Adipocyte (in vitro differentiated cells): ENCODE results near the gene S100A1.
"Not testable (repeated sequence)": the region's sequence is repeated elsewhere in the genome, so short reads cannot be mapped to it uniquely, and the experiment has no call there.

Experiments used
- DNase-seq: peaks from one replicate; pipeline ENCODE4 v3.0.0-alpha.2; 2015; ENCODE audit warnings: low read depth
- H3K27me3 ChIP-seq: replicated peaks from 2 replicates; pipeline ENCODE4 v1.7.0; 2013; ENCODE audit warnings: mild to moderate bottlenecking, low read length, moderate library complexity; ENCODE audit not compliant: control insufficient read depth, insufficient read depth
- H3K36me3 ChIP-seq: 2 replicates; pipeline ENCODE4 v1.7.0; 2013; ENCODE audit warnings: low read length, mild to moderate bottlenecking, moderate library complexity; ENCODE audit not compliant: control insufficient read depth, insufficient read depth, severe bottlenecking
- H3K4me1 ChIP-seq: 2 replicates; pipeline ENCODE4 v1.7.0; 2013; ENCODE audit warnings: mild to moderate bottlenecking, low read length, moderate library complexity; ENCODE audit not compliant: control insufficient read depth, insufficient read depth
- H3K4me3 ChIP-seq: 2 replicates; pipeline ENCODE4 v1.7.0; 2013; ENCODE audit warnings: mild to moderate bottlenecking, low read length, moderate library complexity
- H3K9ac ChIP-seq: 2 replicates; pipeline ENCODE4 v1.7.0; 2013; ENCODE audit warnings: mild to moderate bottlenecking, low read length, moderate library complexity
- H3K9me3 ChIP-seq: 2 replicates; pipeline ENCODE4 v1.7.0; 2013; ENCODE audit warnings: mild to moderate bottlenecking, low read length, moderate library complexity; ENCODE audit not compliant: control insufficient read depth

Gene S100A1

GRCh38 chr1:153631047-153632022 lies 3.1 kb downstream of the S100A1 start:
- Histone ChIP-seq H3K4me1 (peaks cover 64% of the 10 kb centered on the region), H3K9me3 (no peaks in the 10 kb centered on the region), H3K4me3 (no peak overlapping the region), H3K27me3 (no peaks in the 10 kb centered on the region), H3K36me3 (peaks cover 6% of the 10 kb centered on the region), H3K9ac (no peak overlapping the region)
- peak; percentile 51 for DNase-seq

GRCh38 chr1:153633161-153633753 lies 5.0 kb downstream of the S100A1 start:
- H3K36me3 ChIP-seq: peaks cover 23% of the 10 kb centered on the region
- no peaks in the 10 kb centered on the region for H3K27me3 ChIP-seq
- H3K4me1 ChIP-seq: peaks cover 64% of the 10 kb centered on the region
- no peak for DNase-seq
- no peaks in the 10 kb centered on the region for H3K9me3 ChIP-seq
- peak overlapping the region; percentile 95 for H3K4me3 ChIP-seq
- H3K9ac ChIP-seq: peak overlapping the region; percentile 100

- Histone ChIP-seq H3K4me3 (peak within 1 kb of the TSS; percentile 95), H3K4me1 (peaks cover 62% of the 10 kb centered on the region), H3K36me3 (peaks cover 30% of the 10 kb centered on the region), H3K27me3 (no peaks in the 10 kb centered on the region), H3K9ac (peak within 1 kb of the TSS; percentile 100), H3K9me3 (no peaks in the 10 kb centered on the region)
- peak; percentile 100 for DNase-seq
These were observed 5.8 kb downstream of the S100A1 start, which contains the start of gene CHTOP for GRCh38 chr1:153633754-153634665. TSS of gene CHTOP (plus strand) at chr1:153634066. CDS start at chr1:153636589, 2,523 bp downstream.

DNA sequence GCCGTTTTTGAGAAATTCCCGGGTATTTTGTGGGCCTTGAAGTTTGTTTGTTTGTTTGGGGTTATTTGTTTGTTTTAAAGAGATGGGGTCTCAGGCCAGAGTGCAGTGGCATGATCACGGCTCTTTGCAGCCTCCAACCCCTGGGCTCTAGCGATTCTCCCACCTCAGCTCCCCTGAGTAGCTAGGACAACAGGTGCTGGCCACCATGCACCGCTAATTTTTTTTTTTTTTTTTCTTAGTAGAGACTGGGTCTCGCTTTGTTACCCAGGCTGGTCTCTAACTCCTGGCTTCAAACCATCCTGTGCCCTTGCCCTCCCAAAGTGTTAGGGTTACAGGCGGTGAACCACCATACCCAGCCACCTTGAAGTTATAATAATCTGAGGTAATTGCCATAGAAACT lies 7.6 kb downstream of the S100A1 start:
- H3K4me3 ChIP-seq: peak overlapping the region; percentile 95
- H3K4me1 ChIP-seq: peaks cover 48% of the 10 kb centered on the region
- H3K9me3 ChIP-seq: no peaks in the 10 kb centered on the region
- peaks cover 49% of the 10 kb centered on the region for H3K36me3 ChIP-seq
- peak overlapping the region; percentile 100 for H3K9ac ChIP-seq
- no peak for DNase-seq
- no peaks in the 10 kb centered on the region for H3K27me3 ChIP-seq

DNA sequence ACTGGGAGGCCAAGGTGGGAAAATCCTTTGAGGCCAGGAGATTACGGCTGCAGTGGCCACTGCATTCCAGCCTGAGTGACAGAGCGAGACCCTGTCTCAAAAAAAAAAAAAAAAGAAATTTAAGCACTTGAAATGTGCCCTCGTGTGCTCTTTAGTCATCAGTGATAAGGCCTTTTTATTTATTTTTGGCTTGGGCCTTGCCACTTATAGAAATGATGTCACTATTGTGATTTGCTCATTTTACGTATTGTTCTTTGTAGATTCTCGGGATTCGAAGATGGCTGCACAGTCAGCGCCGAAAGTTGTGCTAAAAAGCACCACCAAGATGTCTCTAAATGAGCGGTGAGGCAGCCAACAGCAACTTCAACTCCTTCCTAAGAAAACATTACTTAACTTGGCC lies 8.1 kb downstream of the S100A1 start:
- Histone ChIP-seq H3K9ac (no peak overlapping the region), H3K27me3 (no peaks in the 10 kb centered on the region), H3K4me1 (peaks cover 43% of the 10 kb centered on the region), H3K9me3 (no peaks in the 10 kb centered on the region), H3K36me3 (peaks cover 53% of the 10 kb centered on the region), H3K4me3 (no peak overlapping the region)
- no peak for DNase-seq

DNA sequence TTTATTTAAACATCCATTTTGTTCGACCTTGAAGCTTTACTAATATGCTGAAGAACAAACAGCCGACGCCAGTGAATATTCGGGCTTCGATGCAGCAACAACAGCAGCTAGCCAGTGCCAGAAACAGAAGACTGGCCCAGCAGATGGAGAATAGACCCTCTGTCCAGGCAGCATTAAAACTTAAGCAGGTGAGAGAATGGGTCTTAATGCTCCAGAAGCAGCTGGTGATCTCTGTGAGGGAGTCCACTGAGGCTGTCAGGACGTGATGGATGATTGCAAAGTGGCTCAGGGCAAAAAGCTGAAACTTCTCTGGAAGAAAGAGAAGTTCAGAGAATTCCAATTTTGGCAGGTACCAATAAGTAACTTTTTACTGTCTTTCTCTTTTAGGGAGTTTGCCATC lies 10.0 kb downstream of the S100A1 start:
- Histone ChIP-seq H3K4me3 (no peak overlapping the region), H3K9ac (peak overlapping the region; percentile 73), H3K9me3 (no peaks in the 10 kb centered on the region), H3K27me3 (no peaks in the 10 kb centered on the region), H3K4me1 (peaks cover 31% of the 10 kb centered on the region), H3K36me3 (peaks cover 70% of the 10 kb centered on the region)
- no peak for DNase-seq

- DNase-seq: no peak
- peaks cover 80% of the 10 kb centered on the region for H3K36me3 ChIP-seq
- H3K4me3 ChIP-seq: no peak overlapping the region
- H3K9ac ChIP-seq: no peak overlapping the region
- peaks cover 36% of the 10 kb centered on the region for H3K4me1 ChIP-seq
- no peaks in the 10 kb centered on the region for H3K27me3 ChIP-seq
- no peaks in the 10 kb centered on the region for H3K9me3 ChIP-seq
These were observed 11.0 kb downstream of the S100A1 start for GRCh38 chr1:153639280-153639679.

- DNase-seq, H3K9ac ChIP-seq, H3K9me3 ChIP-seq, H3K27me3 ChIP-seq, H3K4me3 ChIP-seq: not testable (repeated sequence)
- H3K36me3 ChIP-seq: peaks cover 90% of the 10 kb centered on the region
- H3K4me1 ChIP-seq: peaks cover 39% of the 10 kb centered on the region
These were observed 12.0 kb downstream of the S100A1 start for GRCh38 chr1:153640213-153640612.

DNA sequence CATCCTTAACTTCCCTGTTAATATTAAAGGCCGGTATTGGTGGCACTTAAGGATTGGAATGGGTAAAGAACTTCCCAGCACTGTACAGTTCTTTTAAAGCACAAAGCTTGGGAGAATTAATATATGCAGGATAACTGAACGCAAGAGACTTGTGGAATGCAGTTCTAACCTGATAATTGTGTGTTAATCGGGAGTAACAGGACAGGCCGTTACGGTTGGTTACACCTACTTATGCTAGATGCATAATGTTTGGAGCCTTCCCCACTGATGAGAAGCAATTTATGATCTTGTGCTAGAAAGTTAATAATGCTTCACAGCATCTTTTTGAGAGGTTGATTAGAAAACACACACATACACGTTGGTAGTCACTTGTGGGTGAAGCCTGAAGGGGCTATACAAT lies 12.6 kb downstream of the S100A1 start:
- no peak overlapping the region for H3K9ac ChIP-seq
- peaks cover 96% of the 10 kb centered on the region for H3K36me3 ChIP-seq
- no peaks in the 10 kb centered on the region for H3K9me3 ChIP-seq
- DNase-seq: no peak
- H3K27me3 ChIP-seq: no peaks in the 10 kb centered on the region
- no peak overlapping the region for H3K4me3 ChIP-seq
- peaks cover 37% of the 10 kb centered on the region for H3K4me1 ChIP-seq

- H3K36me3 ChIP-seq: peaks cover 91% of the 10 kb centered on the region
- H3K9ac ChIP-seq: no peak overlapping the region
- H3K4me1 ChIP-seq: peaks cover 37% of the 10 kb centered on the region
- no peaks in the 10 kb centered on the region for H3K9me3 ChIP-seq
- no peak overlapping the region for H3K4me3 ChIP-seq
- no peaks in the 10 kb centered on the region for H3K27me3 ChIP-seq
- no peak for DNase-seq
These were observed 13.9 kb downstream of the S100A1 start for GRCh38 chr1:153642161-153642560.

GRCh38 chr1:153643100-153643499 lies 14.9 kb downstream of the S100A1 start:
- Histone ChIP-seq H3K4me3 (no peak overlapping the region), H3K4me1 (peaks cover 35% of the 10 kb centered on the region), H3K9ac (no peak overlapping the region), H3K36me3 (peaks cover 84% of the 10 kb centered on the region), H3K9me3 (no peaks in the 10 kb centered on the region), H3K27me3 (no peaks in the 10 kb centered on the region)
- no peak for DNase-seq
